Gastrocnemius medialis (tissue), 4 donors: ENCODE measurements around the gene SPTLC3.

Source experiments
- POLR2A ChIP-seq, 2 donors: fragments of 450-650 bp; IDR thresholded peaks; one replicate each; pipeline ENCODE4 v1.6.1; 2017; ENCODE audit warnings: antibody characterized with exemption in 2 of 2, mild to moderate bottlenecking in 2 of 2, moderate library complexity in 2 of 2
- TF ChIP-seq, protein P1 (sequence below), 5 experiments: fragments of 450-650 bp in 3 of 5; fragments of 200-600 bp in 2 of 5; sonication (generic) in 2 of 5; IDR thresholded peaks in 4 of 5; conservative IDR thresholded peaks in 1 of 5; 1 replicate in 4 of 5; 2 replicates in 1 of 5; pipeline ENCODE4 v1.5.1; 2016 to 2019; ENCODE audit warnings: antibody characterized with exemption in 5 of 5, mild to moderate bottlenecking in 3 of 5, moderate library complexity in 3 of 5

DNA sequence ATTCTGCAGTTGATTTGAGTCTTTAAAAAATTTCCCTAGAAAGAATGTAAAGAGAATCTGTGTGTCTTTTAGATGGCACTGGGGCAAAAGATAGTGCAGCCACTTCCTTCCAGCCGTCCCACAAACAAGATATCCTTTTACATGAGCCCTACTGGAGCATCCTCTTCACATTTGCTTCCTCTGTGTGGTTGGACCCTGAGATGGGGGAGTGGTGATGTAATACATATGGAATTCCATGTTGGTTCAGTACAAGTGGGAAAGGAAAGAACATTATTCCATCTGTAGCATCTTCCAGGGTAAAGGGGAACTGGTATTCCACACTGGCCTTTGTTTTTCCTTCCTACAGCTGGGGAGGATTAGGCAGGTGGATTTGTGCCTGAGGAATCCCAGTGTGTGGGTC, 133.4 kb downstream of the SPTLC3 start:
- TF ChIP-seq, protein P1, sequence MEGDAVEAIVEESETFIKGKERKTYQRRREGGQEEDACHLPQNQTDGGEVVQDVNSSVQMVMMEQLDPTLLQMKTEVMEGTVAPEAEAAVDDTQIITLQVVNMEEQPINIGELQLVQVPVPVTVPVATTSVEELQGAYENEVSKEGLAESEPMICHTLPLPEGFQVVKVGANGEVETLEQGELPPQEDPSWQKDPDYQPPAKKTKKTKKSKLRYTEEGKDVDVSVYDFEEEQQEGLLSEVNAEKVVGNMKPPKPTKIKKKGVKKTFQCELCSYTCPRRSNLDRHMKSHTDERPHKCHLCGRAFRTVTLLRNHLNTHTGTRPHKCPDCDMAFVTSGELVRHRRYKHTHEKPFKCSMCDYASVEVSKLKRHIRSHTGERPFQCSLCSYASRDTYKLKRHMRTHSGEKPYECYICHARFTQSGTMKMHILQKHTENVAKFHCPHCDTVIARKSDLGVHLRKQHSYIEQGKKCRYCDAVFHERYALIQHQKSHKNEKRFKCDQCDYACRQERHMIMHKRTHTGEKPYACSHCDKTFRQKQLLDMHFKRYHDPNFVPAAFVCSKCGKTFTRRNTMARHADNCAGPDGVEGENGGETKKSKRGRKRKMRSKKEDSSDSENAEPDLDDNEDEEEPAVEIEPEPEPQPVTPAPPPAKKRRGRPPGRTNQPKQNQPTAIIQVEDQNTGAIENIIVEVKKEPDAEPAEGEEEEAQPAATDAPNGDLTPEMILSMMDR (IDR thresholded peaks at IDR 0.05 in 4 of 5, conservative IDR thresholded peaks at IDR 0.05 in 1 of 5) = no peak
- no peak for TF ChIP-seq POLR2A (IDR thresholded peaks at IDR 0.05)
